KOPT-K1 (cell line): ENCODE data around the gene AP2S1.
"Not testable (repeated sequence)": the region's sequence is repeated elsewhere in the genome, so short reads cannot be mapped to it uniquely, and the experiment has no call there.

Source experiments
- H3K27ac ChIP-seq: fragments of 200-600 bp; sonication (generic); 2 replicates; pipeline ENCODE4 v1.5.1; 2016; ENCODE audit warnings: antibody characterized with exemption, mild to moderate bottlenecking, low read depth, low read length; ENCODE audit not compliant: poor library complexity, severe bottlenecking
- H3K36me3 ChIP-seq: fragments of 200-600 bp; sonication (generic); 2 replicates; pipeline ENCODE4 v1.5.1; 2017; ENCODE audit warnings: antibody characterized with exemption, mild to moderate bottlenecking, low read length, moderate library complexity; ENCODE audit not compliant: insufficient read depth
- H3K9me3 ChIP-seq: fragments of 200-600 bp; sonication (generic); 2 replicates; pipeline ENCODE4 v1.5.1; 2017; ENCODE audit warnings: antibody characterized with exemption, low read length, mild to moderate bottlenecking; ENCODE audit not compliant: insufficient read depth, poor library complexity, severe bottlenecking

Gene AP2S1

DNA sequence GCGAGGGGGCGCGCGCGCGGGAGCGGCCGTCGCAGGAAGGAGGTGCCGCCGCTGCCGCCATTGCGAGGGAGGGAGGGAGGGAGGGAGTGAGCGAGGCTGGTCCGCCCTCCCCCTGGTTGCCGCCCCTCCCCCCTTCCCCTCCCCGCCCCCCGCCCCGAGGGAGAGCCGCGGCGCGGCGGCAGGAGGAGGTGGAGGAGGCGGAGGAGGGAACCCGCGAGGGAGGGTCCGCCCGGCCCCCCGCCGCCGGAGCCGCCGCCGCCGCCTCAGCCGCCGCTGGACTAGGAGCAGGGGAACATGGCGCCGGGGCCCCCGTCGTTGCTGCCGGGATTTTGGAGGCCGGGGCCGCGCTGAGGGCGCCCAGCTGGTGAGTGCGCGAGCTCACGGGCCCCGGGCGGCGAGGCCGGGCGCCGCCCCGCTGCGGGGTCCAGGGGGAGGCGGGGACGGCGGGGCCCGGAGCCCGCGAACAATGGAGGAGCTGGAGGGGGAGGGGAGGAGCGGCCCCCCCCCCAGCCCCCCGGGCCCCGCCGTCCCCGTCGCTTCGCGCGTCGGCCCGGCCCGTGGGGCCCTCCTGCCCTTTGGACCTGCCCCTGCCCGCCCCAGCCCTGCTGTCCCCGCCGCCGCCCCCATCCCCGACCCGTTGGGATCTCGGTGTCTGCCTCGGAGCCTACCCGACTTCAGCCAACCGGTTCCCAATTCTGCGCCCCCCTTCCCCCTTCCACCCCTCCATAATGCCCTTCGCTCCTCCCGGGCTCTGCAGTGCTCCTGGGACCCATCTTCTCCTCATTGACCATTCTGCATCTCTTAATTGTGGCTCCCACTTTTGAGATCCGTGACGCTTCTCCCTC is 10.4 kb upstream of the AP2S1 start, which contains the start of gene ARHGAP35:
TSS of gene ARHGAP35 (plus strand) at position 152 of the 845 bp plus-strand sequence. CDS start 57,679 bp downstream, outside the sequence.
- H3K9me3 ChIP-seq: no peaks in the 10 kb centered on the region
- peak within 1 kb of the TSS; percentile 99 for H3K27ac ChIP-seq
- H3K36me3 ChIP-seq: 0 out of 2 replicates have a peak, but pooled peaks cover 8% of the 10 kb centered on the region

DNA sequence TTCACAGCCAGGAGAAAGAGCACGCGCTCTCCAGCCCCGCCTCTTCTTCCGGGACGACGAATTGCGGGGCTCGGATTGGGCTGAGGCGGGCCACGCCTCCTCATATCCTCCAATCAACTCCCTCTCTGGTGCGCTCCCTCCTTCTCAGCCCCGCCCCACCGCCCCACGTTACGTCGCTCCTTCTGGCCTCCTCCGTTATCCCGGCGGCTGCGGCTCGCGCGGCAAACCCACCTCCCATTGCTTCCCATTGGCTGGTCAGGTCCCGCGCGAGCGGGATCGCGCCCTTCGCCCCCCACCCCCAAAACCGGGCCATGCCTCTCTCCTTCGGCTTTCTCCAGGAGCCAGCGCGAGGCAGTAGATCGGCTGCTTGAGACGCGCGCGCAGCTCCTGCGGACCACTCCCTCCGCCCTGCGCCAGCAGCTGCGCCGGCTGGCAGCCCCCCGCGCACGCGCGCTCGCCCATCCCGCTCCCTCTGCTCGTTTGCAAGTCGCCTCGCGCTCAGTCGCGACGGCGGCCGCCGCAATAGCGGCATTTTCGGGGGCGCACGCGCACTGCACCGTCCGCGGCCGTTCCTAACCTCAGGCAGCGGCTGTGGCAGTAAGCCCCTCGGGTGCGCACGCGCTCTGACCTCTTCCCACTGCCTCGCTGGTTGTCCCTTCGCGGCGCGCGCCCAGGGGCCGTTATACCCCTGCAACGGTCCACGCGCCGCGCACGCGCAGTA is 9.6 kb upstream of the AP2S1 start:
- Histone ChIP-seq H3K36me3 (0 out of 2 replicates have a peak, but pooled peaks cover 6% of the 10 kb centered on the region), H3K27ac (peak overlapping the region; percentile 99), H3K9me3 (no peaks in the 10 kb centered on the region)

DNA sequence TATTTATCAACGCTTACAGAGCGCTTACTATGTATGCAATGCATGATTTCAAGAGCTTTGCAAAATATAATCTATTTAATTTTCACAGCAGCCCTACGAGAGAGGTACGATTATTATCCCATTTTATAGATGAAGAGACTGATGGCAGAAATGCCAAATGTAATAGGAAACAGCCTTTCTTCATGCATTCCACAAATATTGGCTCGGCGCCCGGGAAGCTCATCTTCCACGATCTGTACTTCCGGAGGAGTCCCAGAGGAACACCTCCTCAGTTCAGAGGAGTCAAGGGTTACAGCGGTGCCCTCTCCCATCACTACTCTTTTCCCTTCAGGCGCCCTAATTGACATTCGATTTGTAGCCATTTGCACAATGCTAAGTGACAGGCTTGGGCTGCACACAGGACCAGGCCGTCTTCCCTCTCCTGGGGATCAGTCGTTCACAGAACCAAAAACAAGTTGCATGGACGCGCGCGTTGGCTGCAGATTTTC is 9.0 kb upstream of the AP2S1 start:
- H3K9me3 ChIP-seq: no peaks in the 10 kb centered on the region
- H3K27ac ChIP-seq: peak overlapping the region; percentile 99
- H3K36me3 ChIP-seq: no peaks in the 10 kb centered on the region

DNA sequence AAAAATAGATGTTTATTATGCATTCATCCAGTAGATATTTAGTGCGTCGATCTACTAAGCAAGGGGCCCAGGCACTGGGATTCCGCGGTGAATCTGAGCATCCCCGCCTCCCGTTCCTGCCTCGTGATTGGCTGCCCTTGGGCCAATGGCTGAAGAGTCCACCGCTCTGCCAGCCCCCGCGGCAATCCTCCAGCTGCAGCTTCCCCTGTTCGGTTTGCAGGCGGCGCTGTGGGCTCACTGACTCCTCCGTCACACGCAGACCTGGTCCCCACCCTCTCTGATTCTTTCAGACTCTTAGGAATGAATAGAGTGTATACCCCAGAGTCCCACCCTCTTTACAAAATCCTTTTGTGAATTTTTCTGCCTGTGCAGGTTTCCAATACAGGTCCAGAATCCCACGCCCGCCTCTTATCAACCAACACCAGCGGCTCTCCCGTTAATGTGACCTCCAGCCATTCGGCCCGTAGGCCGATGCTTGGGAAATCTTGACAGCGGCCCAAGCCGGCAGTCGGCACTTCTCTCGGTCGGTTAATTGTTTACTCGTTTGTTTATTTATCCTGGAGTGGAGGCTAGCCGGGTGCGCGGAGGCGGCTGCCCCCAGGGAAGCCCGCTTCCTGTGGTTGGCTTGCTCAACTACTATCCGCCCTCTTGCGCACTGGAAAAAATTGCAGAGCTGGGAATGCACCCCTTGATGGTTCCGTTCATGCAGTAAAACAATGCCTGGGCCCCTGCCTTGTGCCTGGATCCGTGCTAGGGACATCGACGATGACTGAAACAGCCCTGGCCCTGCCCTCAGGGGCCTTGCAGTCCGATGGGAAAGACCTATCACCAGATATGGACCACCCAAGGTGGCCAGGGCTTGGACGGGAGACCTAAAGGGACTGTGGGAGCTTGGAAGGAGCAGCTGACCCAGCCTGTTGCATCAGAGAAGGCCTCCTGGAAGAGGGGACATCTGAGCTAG is 5.7 kb upstream of the AP2S1 start:
- H3K27ac ChIP-seq: peak overlapping the region; percentile 7
- H3K9me3 ChIP-seq: no peaks in the 10 kb centered on the region
- H3K36me3 ChIP-seq: no peaks in the 10 kb centered on the region

DNA sequence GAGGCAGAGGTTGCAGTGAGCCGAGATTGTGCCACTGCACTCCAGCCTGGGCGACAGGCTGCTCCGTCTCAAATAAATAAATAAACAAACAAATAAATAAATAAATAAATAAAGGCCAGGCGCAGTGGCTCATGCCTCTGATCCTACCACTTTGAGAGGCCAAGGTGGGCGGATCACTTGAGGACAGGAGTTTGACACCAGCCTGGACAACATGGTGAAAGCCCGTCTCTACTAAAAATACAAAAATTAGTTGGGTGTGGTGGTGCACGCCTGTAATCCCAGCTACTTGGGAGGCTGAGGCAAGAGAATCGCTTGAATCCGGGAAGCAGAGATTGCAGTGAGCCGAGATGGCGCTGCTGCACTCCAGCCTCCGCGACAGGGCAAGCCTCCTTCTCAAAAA is 4.1 kb upstream of the AP2S1 start:
- not testable (repeated sequence) for H3K27ac ChIP-seq, H3K36me3 ChIP-seq, H3K9me3 ChIP-seq

DNA sequence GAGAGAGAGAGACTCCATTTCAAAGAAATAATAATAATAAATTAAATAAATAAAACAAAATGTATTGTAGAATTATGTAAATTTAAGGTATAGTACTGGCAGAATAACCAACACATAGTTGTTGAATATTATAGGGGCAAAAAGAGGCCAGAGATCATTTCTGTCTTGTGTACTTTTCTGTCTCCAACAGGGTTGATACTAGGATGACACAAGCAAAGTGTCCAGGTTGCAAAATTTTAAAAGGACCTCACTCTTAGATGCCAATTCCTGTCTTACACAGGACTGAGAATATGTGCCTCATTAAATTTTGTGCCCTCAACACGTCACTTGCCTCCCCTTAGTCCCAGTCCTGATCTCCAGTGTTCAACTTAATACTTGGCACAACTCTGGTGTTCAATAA is 2.2 kb upstream of the AP2S1 start:
- Histone ChIP-seq H3K36me3 (peaks cover 2% of the 10 kb centered on the region; the same call in 1 of the 2 replicates), H3K9me3 (no peaks in the 10 kb centered on the region), H3K27ac (no peak overlapping the region)

DNA sequence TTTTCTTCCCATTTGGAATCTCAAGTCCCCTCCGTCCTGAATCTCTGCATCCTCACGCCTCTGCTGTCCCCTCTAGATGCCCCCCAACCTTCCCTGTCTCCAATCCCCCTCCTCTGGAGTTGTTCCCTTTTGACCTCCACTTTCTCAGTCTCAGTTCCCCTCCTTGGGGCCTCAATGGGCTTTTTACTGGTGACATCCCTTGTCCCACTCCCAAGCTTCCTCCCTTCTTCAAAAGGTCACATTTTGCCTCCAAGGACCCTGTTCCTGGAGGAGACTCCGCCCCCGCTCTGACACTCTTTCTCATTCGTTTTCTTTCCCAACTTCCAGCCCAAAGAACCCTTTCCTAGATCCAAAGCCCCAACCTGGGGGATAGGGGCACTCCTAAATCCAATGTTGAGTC is 1.0 kb downstream of the AP2S1 start:
- peak overlapping the region; percentile 67 for H3K27ac ChIP-seq
- H3K9me3 ChIP-seq: no peaks in the 10 kb centered on the region

DNA sequence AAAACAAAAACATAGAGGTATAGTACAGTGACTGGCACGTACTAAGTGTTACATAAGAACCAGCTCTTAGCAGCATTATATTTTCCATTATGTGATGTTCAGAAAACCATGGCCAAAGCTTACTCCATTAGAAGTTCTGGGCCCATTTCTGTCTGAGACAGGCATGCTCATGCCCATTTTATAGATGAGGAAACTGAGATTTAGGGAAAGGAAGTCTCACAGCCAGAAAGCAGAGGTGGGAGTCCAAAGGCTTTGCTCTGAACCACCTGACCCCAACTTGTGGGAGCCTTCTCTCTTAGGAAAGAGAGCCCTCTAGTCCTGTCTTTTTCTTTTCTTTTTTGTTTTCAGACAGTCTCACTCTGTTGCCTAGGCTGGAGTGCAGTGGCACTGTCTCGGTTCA is 2.3 kb downstream of the AP2S1 start:
- no peaks in the 10 kb centered on the region for H3K9me3 ChIP-seq
- peaks cover 25% of the 10 kb centered on the region for H3K36me3 ChIP-seq
- H3K27ac ChIP-seq: no peak overlapping the region

More for the DNA sequence above, 1.0 kb downstream of the AP2S1 start:
- H3K36me3 ChIP-seq: peaks cover 13% of the 10 kb centered on the region

DNA sequence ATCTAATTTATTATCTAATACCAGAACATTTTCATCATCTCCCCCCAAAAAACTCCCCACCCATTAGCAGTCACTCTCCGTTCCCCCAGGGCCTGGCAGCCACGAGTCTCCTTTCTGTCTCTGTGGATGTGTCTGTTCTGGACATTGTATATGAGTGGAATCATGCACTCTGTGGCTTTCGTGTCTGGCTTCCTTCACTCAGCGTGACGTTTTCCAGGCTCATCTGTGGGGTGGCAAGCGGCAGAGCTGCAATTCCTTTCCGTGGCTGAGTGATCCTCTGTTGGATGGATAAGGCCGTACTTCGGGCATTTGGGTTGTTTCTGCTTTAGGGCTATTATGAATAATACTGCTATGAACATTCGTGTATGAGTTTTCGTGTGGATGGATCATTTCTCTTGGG is 3.1 kb downstream of the AP2S1 start:
- H3K9me3 ChIP-seq: no peaks in the 10 kb centered on the region
- H3K36me3 ChIP-seq: peaks cover 34% of the 10 kb centered on the region
- H3K27ac ChIP-seq: no peak overlapping the region

DNA sequence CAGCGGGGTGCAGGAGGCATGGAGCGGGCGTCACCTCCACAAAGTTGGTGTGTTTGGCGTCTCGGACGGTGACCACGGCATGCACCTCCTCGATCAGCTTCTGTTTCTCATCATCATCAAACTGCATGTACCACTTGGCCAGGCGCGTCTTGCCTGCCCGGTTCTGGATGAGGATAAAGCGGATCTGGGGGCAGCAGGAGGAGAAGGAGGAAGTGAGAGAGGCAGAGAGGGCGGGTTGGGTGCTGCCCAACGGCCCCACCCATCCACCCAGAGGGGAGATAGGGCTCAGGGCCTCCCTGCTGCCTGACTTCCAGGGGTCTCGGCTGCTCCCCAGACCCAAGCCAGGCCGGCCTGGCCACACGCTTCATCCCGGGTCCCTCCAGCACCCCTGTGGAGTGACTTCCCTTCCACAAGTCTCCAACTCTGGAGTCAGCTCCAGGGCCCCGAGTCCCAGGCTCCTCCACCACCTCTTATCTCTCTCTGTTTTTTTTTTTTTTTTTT is 4.6 kb downstream of the AP2S1 start:
- Histone ChIP-seq H3K27ac (no peak overlapping the region), H3K36me3 (peaks cover 49% of the 10 kb centered on the region), H3K9me3 (no peaks in the 10 kb centered on the region)

DNA sequence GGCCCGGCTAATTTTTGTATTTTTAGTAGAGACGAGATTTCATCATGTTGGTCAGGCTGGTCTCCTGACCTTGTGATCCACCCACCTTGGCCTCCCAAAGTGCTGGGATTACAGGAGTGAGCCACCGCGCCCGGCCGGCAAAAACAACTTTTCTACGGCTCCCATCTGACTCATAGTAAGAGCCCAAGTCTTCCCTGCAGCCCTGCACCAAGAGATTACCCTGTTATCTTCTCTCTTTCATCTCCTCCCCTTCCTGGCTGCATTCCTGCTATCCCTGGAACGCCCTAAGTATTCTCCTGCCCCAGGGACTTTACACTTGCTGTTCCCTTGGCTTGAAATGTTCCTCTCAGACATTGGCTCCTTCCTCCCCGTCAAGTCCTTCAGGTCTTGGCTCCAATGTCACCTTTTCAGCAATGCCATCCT is 6.6 kb downstream of the AP2S1 start:
- Histone ChIP-seq H3K27ac (no peak overlapping the region), H3K9me3 (no peaks in the 10 kb centered on the region), H3K36me3 (peaks cover 62% of the 10 kb centered on the region)

DNA sequence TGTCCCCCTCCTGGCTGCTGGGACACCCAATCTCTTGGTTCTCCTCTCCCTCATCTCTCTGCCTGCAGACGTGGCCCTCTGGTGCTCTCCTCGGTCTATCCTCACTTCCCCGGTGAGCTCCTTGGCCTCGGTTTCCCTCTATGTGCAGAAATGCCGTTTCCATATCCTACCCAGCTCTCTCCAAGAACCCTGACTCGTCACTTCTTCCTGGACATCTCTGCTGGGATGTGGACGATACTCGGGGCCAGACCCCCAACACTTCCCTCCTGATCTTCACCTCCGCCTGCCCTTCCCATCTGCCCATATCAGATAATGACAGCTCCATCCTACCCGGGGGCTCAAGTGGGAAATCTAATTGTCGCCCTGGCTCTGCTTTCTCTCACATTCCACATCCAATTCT is 7.9 kb downstream of the AP2S1 start:
- Histone ChIP-seq H3K36me3 (peaks cover 71% of the 10 kb centered on the region), H3K9me3 (no peaks in the 10 kb centered on the region), H3K27ac (no peak overlapping the region)

DNA sequence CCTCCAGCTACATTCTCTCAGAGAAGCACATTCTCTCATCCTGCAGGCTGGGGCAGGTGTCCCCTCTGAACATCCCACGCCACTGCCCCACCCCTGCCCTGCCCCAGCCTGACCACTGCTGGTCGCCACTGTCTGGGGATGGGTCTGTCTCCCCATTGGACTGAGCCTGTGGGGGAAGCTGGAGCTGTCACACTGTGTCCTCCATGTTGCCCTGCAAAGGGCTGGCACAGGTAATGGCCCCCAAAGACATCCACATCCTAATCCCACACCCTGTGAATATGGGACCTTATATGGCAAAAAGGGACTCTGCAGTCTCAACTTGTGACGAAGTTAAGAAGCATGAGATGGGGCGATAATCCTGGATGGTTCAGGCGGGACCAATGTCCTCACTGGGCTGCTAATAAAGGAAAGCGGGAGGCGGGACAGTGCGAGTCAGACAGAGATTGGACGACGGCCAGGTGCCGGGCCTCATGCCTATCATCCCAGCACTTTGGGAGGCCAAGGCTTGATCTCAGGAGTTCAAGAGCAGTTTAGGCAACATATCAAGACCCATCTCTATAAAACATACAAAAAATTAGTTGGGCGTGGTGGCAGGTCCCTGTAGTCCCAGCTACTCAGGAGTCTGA is 9.1 kb downstream of the AP2S1 start:
- Histone ChIP-seq H3K9me3 (no peaks in the 10 kb centered on the region), H3K27ac (no peak overlapping the region), H3K36me3 (peaks cover 70% of the 10 kb centered on the region)

DNA sequence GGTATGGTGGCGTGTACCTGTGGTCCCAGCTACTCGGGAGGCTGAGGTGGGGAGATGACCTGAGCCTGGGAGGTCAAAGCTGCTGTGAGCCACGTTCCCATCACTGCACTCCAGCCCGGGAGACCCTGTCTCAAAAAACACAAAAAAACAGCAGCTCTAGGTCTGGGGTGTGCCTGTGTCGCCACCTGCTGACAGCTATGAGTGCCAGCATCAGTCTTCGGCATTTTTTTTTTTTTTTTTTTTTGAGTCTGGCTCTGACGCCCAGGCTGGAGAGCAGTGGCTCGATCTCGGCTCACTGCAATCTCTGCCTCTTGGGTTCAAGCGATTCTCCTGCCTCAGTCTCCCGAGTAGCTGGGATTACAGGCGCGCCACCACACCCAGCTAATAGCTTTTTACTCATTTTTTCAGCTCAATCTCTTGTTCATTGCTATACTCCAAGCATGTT is 10.1 kb downstream of the AP2S1 start:
- H3K9me3 ChIP-seq: no peaks in the 10 kb centered on the region
- H3K27ac ChIP-seq: no peak overlapping the region
- H3K36me3 ChIP-seq: peaks cover 70% of the 10 kb centered on the region
